ENCODE measurements around the gene PFN1. TPM values are rescaled to one million over a fixed set of nuclear protein-coding genes. Genes with fewer than 3 reads are reported as not detected.
A peak's percentile ranks its signal among the peaks of the same experiment; 100 is the strongest.

Gene PFN1
- total and polyA plus RNA-seq, 10 of the 15 experiments (the other 5 are each of a cell fraction or from before 2014, with no cell fraction given), result 154 to 3,892 (median 1,918) TPM

DNA sequence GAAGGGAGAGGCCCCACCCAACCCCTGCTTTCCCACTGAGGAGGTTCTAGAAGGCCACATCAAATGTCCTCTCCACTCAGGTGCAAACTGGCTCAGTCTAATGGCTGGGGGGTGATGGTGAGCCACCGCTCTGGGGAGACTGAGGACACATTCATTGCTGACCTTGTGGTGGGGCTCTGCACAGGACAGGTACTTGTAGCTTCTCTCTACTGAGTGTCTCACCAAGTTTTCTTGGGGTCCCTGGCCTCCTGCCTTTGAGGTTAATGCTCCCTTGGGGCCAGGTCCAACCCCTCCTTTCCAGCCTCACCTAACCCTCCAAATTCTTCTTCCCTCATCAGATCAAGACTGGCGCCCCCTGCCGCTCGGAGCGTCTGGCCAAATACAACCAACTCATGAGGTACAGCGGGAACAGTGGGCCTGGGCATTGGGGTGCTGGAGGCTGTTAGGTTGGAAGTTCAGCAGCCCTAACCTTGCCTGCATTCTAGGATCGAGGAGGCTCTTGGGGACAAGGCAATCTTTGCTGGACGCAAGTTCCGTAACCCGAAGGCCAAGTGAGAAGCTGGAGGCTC is 8.2 kb upstream of the PFN1 start:
- no peak overlapping the region for H3K4me2 ChIP-seq (ENCODE audit: control insufficient read depth, insufficient read depth)
- H3K9me3 ChIP-seq (replicated peaks; ENCODE audit: control insufficient read depth, insufficient read depth, low read length), result no peaks in the 10 kb centered on the region
- FAIRE-seq (no peak), ATAC-seq (peak; percentile 54; the same call in 2 of the 3 replicates), DNase-seq (ENCODE audit: low read depth, low spot score) (no peak)
- intact Hi-C loops (cut with micrococcal nuclease; ENCODE audit: unreplicated experiment), result no loop called here
- H3K4me1 ChIP-seq (ENCODE audit: control insufficient read depth, insufficient read depth, low read length), result peaks cover 3% of the 10 kb centered on the region
- H3K4me3 ChIP-seq, result no peak overlapping the region
- CTCF ChIA-PET, result interaction anchor here (1.1 to 3.8 kb wide), 6 partner anchors 9 to 90 kb away, joined by 3 to 21 read pairs (median 5); partner anchors contain the start of gene SPAG7
- H3K36me3 ChIP-seq (ENCODE audit: control insufficient read depth in 2 of 2, insufficient read depth in 2 of 2, low read length in 1 of 2), result peaks cover 4 to 8% of the 10 kb centered on the region in 2 experiments
- H4K20me1 ChIP-seq (ENCODE audit: control insufficient read depth, insufficient read depth), result no peaks in the 10 kb centered on the region
- H2AFZ ChIP-seq (ENCODE audit: control insufficient read depth, low read depth, low read length), result no peak overlapping the region
- in situ Hi-C loops (cut with MboI), result no loop called here
- WGBS (ENCODE audit: insufficient coverage, insufficient replicate concordance, low lambda C conversion rate, missing lambda C conversion rate), result 76% methylated on average over 10 of the region's 10 CpGs
- no peak overlapping the region for H3K27ac ChIP-seq (ENCODE audit: control insufficient read depth, insufficient read depth)
- RAD21 ChIA-PET (ENCODE audit: unreplicated experiment), result no interaction called here
- TF ChIP-seq, protein P1, sequence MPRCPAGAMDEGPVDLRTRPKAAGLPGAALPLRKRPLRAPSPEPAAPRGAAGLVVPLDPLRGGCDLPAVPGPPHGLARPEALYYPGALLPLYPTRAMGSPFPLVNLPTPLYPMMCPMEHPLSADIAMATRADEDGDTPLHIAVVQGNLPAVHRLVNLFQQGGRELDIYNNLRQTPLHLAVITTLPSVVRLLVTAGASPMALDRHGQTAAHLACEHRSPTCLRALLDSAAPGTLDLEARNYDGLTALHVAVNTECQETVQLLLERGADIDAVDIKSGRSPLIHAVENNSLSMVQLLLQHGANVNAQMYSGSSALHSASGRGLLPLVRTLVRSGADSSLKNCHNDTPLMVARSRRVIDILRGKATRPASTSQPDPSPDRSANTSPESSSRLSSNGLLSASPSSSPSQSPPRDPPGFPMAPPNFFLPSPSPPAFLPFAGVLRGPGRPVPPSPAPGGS (IDR thresholded peaks at IDR 0.05; ENCODE audit: borderline replicate concordance, insufficient read depth, low read depth, low read length, poor library complexity, severe bottlenecking), result no peak
- TF ChIP-seq, protein P2, sequence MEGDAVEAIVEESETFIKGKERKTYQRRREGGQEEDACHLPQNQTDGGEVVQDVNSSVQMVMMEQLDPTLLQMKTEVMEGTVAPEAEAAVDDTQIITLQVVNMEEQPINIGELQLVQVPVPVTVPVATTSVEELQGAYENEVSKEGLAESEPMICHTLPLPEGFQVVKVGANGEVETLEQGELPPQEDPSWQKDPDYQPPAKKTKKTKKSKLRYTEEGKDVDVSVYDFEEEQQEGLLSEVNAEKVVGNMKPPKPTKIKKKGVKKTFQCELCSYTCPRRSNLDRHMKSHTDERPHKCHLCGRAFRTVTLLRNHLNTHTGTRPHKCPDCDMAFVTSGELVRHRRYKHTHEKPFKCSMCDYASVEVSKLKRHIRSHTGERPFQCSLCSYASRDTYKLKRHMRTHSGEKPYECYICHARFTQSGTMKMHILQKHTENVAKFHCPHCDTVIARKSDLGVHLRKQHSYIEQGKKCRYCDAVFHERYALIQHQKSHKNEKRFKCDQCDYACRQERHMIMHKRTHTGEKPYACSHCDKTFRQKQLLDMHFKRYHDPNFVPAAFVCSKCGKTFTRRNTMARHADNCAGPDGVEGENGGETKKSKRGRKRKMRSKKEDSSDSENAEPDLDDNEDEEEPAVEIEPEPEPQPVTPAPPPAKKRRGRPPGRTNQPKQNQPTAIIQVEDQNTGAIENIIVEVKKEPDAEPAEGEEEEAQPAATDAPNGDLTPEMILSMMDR (IDR thresholded peaks at IDR 0.05 in 2 of 3, conservative IDR thresholded peaks at IDR 0.05 in 1 of 3; ENCODE audit: control insufficient read depth in 2 of 3, extremely low read depth in 1 of 3, insufficient read depth in 1 of 3, low read depth in 3 of 3, low read length in 3 of 3), result peak; percentile 33 to 54 (median 41)
- TF ChIP-seq BMI1 (IDR thresholded peaks at IDR 0.05; ENCODE audit: borderline replicate concordance) (no peak), EZH2 (IDR thresholded peaks at IDR 0.05; ENCODE audit: borderline replicate concordance, control insufficient read depth, low read depth, low read length) (no peak), IKZF1 (conservative IDR thresholded peaks at IDR 0.05) (no peak), SMC3 (IDR thresholded peaks at IDR 0.05; ENCODE audit: borderline replicate concordance, low read length) (peak; percentile 25; the same call in 1 of the 2 replicates)
- SMC1A ChIA-PET (ENCODE audit: uncharacterized antibody, unreplicated experiment), result interaction anchor here (0.8 to 1.6 kb wide), 4 partner anchors 11 to 47 kb away, joined by 3 to 4 read pairs (median 4); partner anchors contain the start of genes RNF167 and SLC25A11
- no TSS peak for BruUV-seq (replicated peaks)
- no peaks in the 10 kb centered on the region for H3K79me2 ChIP-seq (ENCODE audit: control insufficient read depth, insufficient read depth, low read length)
- POLR2A ChIA-PET, result interaction anchor here (1.2 kb wide), 1 partner anchor 9 kb away, joined by 5 read pairs; no protein-coding TSS in a partner anchor
- H3K27me3 ChIP-seq (replicated peaks in 1 of 2; ENCODE audit: control insufficient read depth in 2 of 2, insufficient read depth in 2 of 2, low read length in 1 of 2), result no peaks in the 10 kb centered on the region
- H3K9ac ChIP-seq (ENCODE audit: control insufficient read depth, insufficient read depth, low read length), result no peak overlapping the region

Measured in GM12878 (cell line).